ENCODE measurements around the gene KREMEN1. TPM values are rescaled to one million over a fixed set of nuclear protein-coding genes. Genes with fewer than 3 reads are reported as not detected.

KREMEN1 gene
- total RNA-seq, 1 experiment from 2014 or later, result 2.2 TPM

- CTCF ChIA-PET, result interaction anchor here (0.7 kb wide), 1 partner anchor 661 kb away, joined by 3 read pairs; no protein-coding TSS in a partner anchor
- H3K36me3 ChIP-seq (ENCODE audit: control insufficient read depth, insufficient read depth, low read length), result no peaks in the 10 kb centered on the region
- no peak overlapping the region for H3K27ac ChIP-seq (ENCODE audit: low read length)
- TF ChIP-seq TCF7L2 (IDR thresholded peaks at IDR 0.05; ENCODE audit: low read depth, low read length) (no peak), REST (IDR thresholded peaks at IDR 0.05; ENCODE audit: insufficient read depth in 1 of 2, low read depth in 2 of 2, low read length in 1 of 2) (no peak), SIN3A (IDR thresholded peaks at IDR 0.05; ENCODE audit: borderline replicate concordance, insufficient read depth, low read depth, low read length) (no peak), POLR2AphosphoS5 (IDR thresholded peaks at IDR 0.05; ENCODE audit: low read depth, low read length) (no peak), CTCF (IDR thresholded peaks at IDR 0.05) (no peak)
- H3K9me3 ChIP-seq (ENCODE audit: control insufficient read depth, insufficient read depth, low read depth, low read length), result no peaks in the 10 kb centered on the region
- no peak overlapping the region for H3K4me3 ChIP-seq (ENCODE audit: low read depth in 2 of 2, low read length in 2 of 2)
- no peaks in the 10 kb centered on the region for H3K4me1 ChIP-seq (ENCODE audit: control insufficient read depth, insufficient read depth, low read length)
- ATAC-seq, result no peak
- intact Hi-C loops (cut with micrococcal nuclease; ENCODE audit: unreplicated experiment) (loop anchor here (5.0 to 10.0 kb wide), 2 partner anchors 187 to 201 kb away; no protein-coding TSS in a partner anchor), in situ Hi-C loops (cut with HindIII; ENCODE audit: low pct_unique_long_range_greater_than_20kb, low sequenced_read_pairs) (no loop called here)
- BruUV-seq (replicated peaks), result no TSS peak
- H3K27me3 ChIP-seq (ENCODE audit: control insufficient read depth, insufficient read depth, low read length), result no peaks in the 10 kb centered on the region
- no peak for DNase-seq (ENCODE audit: low read depth, low spot score)
- POLR2A ChIA-PET, result no interaction called here
Measured at GRCh38 chr22:29043906-29044575, 28.8 kb upstream of the KREMEN1 start.

GRCh38 chr22:29044657-29045176 lies 28.1 kb upstream of the KREMEN1 start:
- DNase-seq (ENCODE audit: low read depth, low spot score) (no peak), ATAC-seq (no peak)
- BruUV-seq (replicated peaks), result no TSS peak
- TF ChIP-seq POLR2AphosphoS5 (IDR thresholded peaks at IDR 0.05; ENCODE audit: low read depth, low read length), result no peak
- TF ChIP-seq TCF7L2 (IDR thresholded peaks at IDR 0.05; ENCODE audit: low read depth, low read length), result no peak
- no peak for TF ChIP-seq SIN3A (IDR thresholded peaks at IDR 0.05; ENCODE audit: borderline replicate concordance, insufficient read depth, low read depth, low read length)
- no peak for TF ChIP-seq REST (IDR thresholded peaks at IDR 0.05; ENCODE audit: insufficient read depth in 1 of 2, low read depth in 2 of 2, low read length in 1 of 2)
- no peak for TF ChIP-seq CTCF (IDR thresholded peaks at IDR 0.05)
- ChIA-PET POLR2A (no interaction called here), CTCF (interaction anchor here (0.7 kb wide), 1 partner anchor 662 kb away, joined by 3 read pairs; no protein-coding TSS in a partner anchor)
- Histone ChIP-seq H3K27me3 (ENCODE audit: control insufficient read depth, insufficient read depth, low read length) (no peaks in the 10 kb centered on the region), H3K4me1 (ENCODE audit: control insufficient read depth, insufficient read depth, low read length) (no peaks in the 10 kb centered on the region), H3K36me3 (ENCODE audit: control insufficient read depth, insufficient read depth, low read length) (no peaks in the 10 kb centered on the region), H3K9me3 (ENCODE audit: control insufficient read depth, insufficient read depth, low read depth, low read length) (no peaks in the 10 kb centered on the region), H3K27ac (ENCODE audit: low read length) (no peak overlapping the region), H3K4me3 (ENCODE audit: low read depth in 2 of 2, low read length in 2 of 2) (no peak overlapping the region)
- in situ Hi-C loops (cut with HindIII; ENCODE audit: low pct_unique_long_range_greater_than_20kb, low sequenced_read_pairs) (no loop called here), intact Hi-C loops (cut with micrococcal nuclease; ENCODE audit: unreplicated experiment) (loop anchor here (5.0 to 10.0 kb wide), 2 partner anchors 187 to 200 kb away; no protein-coding TSS in a partner anchor)
